Activated naive CD8-positive, alpha-beta T cell treated with anti-CD3 and anti-CD28 coated beads, Interleukin-2, amount 50 U/mL, for 24 hours (primary cell): ENCODE data around the gene CAPN1.
"Not testable (repeated sequence)": the region's sequence is repeated elsewhere in the genome, so short reads cannot be mapped to it uniquely, and the experiment has no call there.

Experiments used
- ATAC-seq: fragments of 150-1000 bp; cut with Tn5 transposase; one replicate; pipeline ENCODE4 v1.10.0; 2021
- DNase-seq: peaks from one replicate; pipeline ENCODE4 v3.0.0; 2021
- H3K27ac Mint-ChIP-seq: one replicate; pipeline ENCODE4 v1.8.0; 2021; ENCODE audit warnings: mild to moderate bottlenecking, mixed read lengths
- H3K27me3 Mint-ChIP-seq: one replicate; pipeline ENCODE4 v1.8.0; 2021; ENCODE audit warnings: mixed read lengths
- H3K36me3 Mint-ChIP-seq: one replicate; pipeline ENCODE4 v1.8.0; 2021; ENCODE audit warnings: low read depth, mixed read lengths
- H3K4me1 Mint-ChIP-seq: one replicate; pipeline ENCODE4 v1.8.0; 2021; ENCODE audit warnings: mixed read lengths
- H3K4me3 Mint-ChIP-seq: one replicate; pipeline ENCODE4 v1.8.0; 2021; ENCODE audit warnings: mild to moderate bottlenecking, moderate library complexity, mixed read lengths
- H3K9me3 Mint-ChIP-seq: one replicate; pipeline ENCODE4 v1.8.0; 2021; ENCODE audit warnings: mixed read lengths

Gene CAPN1

DNA sequence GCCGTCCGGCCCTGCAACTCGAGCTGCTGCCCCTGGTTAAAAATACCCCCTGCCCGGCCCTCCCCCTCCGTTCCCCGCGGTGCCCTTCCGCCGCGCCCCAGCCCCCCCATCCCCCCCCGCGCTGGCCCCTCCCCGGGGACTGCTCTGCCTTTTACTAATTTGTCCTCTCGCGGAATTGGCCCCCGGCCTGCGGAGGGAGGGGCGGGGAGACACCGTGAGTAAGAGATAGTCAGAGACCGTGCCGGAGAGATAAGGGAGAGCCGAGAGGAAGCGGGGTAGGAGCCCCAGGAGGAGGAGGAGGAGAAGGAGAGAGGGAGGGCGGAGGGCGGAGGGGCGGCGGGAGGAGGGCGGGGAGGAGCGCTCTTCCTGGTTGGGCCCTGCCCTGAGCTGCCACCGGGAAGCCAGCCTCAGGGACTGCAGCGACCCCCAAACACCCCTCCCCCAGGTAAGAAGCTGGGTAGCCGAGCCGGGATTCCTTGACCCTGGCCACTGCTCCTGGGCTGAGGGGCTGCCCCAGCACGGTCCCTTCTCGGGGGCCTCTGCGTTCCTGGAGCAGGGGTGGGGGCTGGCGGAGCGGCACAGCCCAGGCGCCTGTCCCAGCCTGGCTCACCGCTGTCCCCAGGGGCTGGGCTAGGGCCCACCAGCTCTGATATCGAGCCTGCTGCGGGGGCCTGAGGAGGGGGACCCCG lies at the start of gene CAPN1:
TSS of gene CAPN1 (plus strand) at position 360 of the 689 bp plus-strand sequence. CDS start 774 bp downstream, outside the sequence.
- peak; percentile 75 for DNase-seq
- Mint-ChIP-seq H3K36me3 (peaks cover 3% of the 10 kb centered on the region), H3K9me3 (no peaks in the 10 kb centered on the region), H3K27me3 (no peaks in the 10 kb centered on the region), H3K4me3 (peak within 1 kb of the TSS; percentile 85), H3K4me1 (peaks cover 13% of the 10 kb centered on the region), H3K27ac (peak within 1 kb of the TSS; percentile 78)
- ATAC-seq = peak; percentile 86

DNA sequence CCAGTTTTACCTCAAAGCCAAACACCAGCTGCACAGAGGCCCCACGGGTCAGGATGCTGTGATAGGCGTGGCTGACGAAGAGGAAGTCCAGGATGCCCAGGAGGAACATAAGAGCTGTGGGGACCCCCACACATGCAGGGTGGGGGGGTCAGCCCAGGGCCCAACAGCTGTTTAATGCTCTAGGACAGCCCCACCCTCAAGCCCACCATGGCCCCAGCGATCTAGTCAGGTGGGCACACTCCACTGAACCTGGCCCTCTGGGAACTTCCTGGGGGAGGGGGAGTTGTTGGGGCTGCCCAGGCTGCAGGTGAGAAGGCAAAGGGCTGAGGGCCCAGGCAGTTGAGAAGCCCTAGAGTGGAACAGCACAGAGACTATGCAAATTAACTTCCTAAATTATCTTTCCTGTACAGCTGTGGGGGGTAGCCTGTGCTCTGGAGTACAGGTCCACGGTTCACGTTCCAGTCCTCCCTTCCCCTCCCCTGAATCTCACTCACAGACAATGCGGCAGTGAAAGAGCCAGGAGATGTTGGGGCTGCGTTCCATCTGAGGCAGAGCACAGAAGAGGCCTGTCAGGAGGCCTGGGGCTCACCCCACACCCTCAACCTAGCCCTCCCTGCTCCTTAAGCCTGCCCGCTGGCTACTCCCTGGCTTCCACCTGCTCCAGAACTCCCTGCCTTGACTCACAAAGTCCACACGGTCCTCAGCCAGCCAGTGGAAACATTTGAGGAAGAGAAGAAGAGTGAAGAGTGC lies 49.3 kb upstream of the CAPN1 start:
- Mint-ChIP-seq H3K4me3 (peak overlapping the region; percentile 96), H3K9me3 (no peaks in the 10 kb centered on the region), H3K27ac (peak overlapping the region; percentile 99), H3K36me3 (peaks cover 15% of the 10 kb centered on the region), H3K4me1 (peaks cover 33% of the 10 kb centered on the region), H3K27me3 (no peaks in the 10 kb centered on the region)
- peak; percentile 10 for DNase-seq
- ATAC-seq = no peak

DNA sequence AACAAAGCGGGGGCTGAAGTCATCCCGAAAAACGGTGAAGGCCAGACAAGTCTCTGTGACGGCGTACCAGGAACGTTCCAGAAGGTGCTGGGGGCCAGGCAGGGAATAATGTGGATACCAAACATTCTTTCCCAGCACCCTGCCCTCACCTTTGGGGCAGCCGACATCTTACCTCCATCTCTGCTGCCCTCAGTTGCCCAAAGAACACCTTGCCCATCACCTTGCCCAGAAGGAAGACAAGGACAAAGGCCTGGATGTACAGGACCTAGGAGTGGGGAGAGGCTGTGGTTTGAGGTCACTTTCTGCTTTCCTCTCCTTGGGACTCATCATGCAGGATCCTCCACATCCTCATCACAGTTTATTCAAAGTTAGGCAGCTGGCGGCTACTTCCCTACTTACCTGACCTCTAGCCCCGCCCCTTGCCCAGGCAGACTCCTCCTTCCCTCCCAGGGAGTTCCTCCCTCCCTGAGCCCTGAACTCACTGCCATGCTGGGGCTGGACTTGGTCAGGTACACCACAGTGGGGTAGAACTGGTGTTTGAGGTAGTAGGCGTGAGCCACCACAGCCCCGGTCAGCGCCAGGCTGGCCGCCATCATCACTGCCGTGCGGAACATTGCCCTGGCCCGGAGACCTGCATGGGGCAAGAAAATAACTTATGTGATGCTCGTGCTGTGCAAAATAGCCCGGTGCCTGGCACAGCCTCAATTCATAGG lies 48.6 kb upstream of the CAPN1 start:
- Mint-ChIP-seq H3K9me3 (no peaks in the 10 kb centered on the region), H3K36me3 (peaks cover 14% of the 10 kb centered on the region), H3K4me1 (peaks cover 33% of the 10 kb centered on the region), H3K27me3 (no peaks in the 10 kb centered on the region), H3K27ac (peak overlapping the region; percentile 99), H3K4me3 (peak overlapping the region; percentile 96)
- DNase-seq = peak; percentile 73
- ATAC-seq = no peak

DNA sequence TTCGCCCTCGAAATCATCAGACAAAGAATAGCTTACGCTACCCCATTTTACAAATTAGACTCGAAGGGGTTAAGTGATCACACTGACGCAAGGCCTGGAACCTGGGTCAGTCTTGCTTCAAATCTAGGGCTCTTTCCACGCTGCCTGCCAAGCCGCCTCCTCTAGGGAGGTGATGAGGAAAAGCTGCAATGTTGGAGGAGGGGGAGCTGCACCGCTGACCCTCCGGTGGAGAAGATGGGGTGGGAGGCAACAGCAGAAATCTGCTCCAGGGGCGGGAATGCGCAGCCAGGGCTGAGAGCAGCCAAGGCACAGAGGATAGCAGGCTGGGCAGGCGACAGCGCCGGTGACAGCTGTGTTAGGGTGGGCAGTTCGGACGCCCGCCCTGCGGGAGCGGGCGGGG lies 48.0 kb upstream of the CAPN1 start:
- H3K27ac Mint-ChIP-seq = peak overlapping the region; percentile 99
- no peak for DNase-seq
- H3K36me3 Mint-ChIP-seq = peaks cover 14% of the 10 kb centered on the region
- H3K27me3 Mint-ChIP-seq = no peaks in the 10 kb centered on the region
- H3K4me3 Mint-ChIP-seq = peak overlapping the region; percentile 96
- H3K4me1 Mint-ChIP-seq = peaks cover 33% of the 10 kb centered on the region
- H3K9me3 Mint-ChIP-seq = no peaks in the 10 kb centered on the region
- ATAC-seq = no peak

DNA sequence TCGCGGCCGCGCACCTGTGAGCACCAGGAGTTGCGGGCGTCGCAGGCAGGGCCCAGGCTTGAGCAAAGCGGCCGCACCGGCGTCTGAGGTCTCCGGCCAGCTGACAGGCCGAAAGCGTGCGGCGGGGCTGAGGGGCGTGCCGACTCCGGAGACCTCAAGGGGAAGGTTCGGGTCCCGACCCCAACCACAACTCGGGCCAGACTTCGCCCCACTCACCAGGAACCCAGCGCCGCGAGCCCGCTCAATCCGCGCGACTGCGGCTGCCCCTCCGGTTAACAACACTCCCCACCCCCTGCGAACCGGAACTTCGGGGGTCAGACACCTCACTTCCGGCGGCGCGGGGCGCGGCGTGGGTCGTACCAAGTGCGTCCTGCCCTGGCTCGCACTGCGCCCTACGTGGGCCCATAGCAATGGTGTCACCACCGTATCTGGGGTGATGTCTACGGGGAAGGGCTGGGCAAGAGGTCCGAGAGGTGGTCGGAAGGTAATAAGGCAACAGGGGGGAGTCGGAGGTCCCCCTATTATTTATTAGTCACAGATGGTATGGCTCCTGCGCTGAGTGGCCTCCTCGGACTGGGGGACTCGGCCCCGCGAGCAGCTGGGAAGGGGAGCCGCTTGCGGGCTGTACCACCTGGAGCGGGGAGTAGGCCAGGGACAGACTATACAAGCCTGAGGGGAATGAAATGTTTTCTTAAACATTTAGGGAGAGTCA lies 47.3 kb upstream of the CAPN1 start, which contains the start of gene SYVN1:
TSS of gene SYVN1 (minus strand) at position 280 of the 712 bp plus-strand sequence. CDS start 918 bp downstream, outside the sequence.
- no peaks in the 10 kb centered on the region for H3K9me3 Mint-ChIP-seq
- peak within 1 kb of the TSS; percentile 96 for H3K4me3 Mint-ChIP-seq
- peak within 1 kb of the TSS; percentile 99 for H3K27ac Mint-ChIP-seq
- H3K36me3 Mint-ChIP-seq = peaks cover 12% of the 10 kb centered on the region
- DNase-seq = peak; percentile 93
- peak; percentile 84 for ATAC-seq
- H3K4me1 Mint-ChIP-seq = peaks cover 33% of the 10 kb centered on the region
- no peaks in the 10 kb centered on the region for H3K27me3 Mint-ChIP-seq

DNA sequence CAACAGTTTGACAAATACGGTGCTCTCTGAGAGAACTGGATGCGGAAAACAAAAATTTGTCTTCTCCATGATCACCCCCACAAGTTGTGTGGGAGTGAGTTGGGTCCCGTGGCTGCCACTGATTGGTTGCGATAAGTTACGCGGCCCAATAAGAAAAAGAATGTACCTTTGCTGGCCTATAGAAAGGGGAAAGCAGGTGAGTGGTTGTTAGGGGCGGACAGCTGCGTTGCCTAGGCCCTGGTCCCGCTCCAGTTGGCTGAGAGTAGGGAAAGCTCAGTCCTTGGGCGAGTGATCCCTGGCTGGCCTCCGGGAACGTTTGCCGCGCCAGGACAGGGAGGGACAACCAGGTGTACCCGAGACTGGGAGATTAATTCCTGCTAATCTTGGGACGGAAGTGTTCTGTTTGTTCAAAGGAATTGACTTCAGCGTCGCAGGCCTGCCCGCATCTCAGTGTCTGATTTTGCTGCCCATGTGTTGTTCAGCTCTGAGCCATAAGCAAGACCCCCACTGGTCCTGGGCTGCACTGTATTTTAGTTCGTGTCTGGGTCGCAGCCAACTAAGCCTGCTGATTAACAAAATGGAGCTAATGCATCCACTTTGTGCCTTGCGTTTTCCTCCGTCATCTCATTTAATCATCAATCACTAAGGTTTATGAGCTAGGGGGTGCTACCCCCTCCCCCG lies 46.6 kb upstream of the CAPN1 start:
- Mint-ChIP-seq H3K36me3 (peaks cover 12% of the 10 kb centered on the region), H3K4me3 (peak overlapping the region; percentile 96), H3K4me1 (peaks cover 33% of the 10 kb centered on the region), H3K9me3 (no peaks in the 10 kb centered on the region), H3K27me3 (no peaks in the 10 kb centered on the region), H3K27ac (peak overlapping the region; percentile 99)
- ATAC-seq = peak; percentile 89
- peak; percentile 75 for DNase-seq

DNA sequence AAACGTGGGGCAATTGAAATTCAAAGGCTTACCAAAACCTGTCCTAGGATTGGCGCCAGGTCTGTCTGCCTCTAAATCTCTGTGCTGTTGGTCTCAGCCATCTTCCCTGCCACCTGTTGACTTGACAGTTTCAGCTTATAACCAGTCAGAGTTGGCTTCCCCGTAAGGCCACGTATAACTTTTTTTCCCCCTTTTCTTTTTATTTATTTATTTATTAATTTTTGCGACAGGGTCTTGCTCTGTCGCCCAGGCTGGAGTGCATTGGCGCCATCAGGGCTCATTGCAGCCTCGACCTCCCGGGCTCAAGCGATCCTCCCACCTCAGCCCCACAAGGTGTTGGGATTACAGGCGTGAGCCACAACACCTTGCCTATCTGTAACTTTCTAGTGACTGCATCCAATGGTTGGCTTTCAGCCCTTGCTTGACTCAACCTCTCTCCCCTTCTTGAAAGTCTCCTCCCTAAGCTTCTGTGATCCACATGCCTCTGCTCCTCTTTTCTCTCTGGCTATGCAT lies 46.0 kb upstream of the CAPN1 start:
- H3K27me3 Mint-ChIP-seq = no peaks in the 10 kb centered on the region
- peaks cover 12% of the 10 kb centered on the region for H3K36me3 Mint-ChIP-seq
- H3K27ac Mint-ChIP-seq = peak overlapping the region; percentile 99
- H3K9me3 Mint-ChIP-seq = no peaks in the 10 kb centered on the region
- H3K4me3 Mint-ChIP-seq = peak overlapping the region; percentile 96
- DNase-seq (no peak), ATAC-seq (no peak)
- H3K4me1 Mint-ChIP-seq = peaks cover 33% of the 10 kb centered on the region

DNA sequence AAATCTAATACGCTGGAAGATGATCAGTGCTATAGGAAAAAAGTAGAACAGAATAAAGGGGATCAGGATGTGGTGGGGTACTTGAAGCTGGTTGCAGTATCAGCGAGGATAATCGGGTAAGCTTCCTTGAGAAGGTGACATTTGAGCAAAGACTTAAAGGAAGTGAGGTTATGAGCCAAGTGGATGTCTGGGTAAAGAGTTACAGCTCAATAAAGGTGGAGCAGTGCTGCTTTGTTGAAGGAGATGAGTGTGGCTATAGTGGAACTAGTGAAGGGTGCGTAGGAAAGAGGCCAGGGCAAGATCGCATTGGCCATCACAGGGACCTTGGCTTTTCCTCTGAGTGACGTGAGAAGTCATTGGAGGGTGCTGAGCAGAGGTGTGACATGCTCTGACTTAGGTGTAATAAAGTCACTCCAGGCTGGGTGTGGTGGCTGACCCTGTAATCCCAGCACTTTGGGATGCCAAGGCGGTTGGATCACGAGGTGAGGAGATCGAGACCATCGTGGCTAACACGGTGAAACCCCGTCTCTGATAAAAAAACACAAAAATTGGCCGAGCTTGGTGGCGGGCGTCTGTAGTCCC lies 45.1 kb upstream of the CAPN1 start:
- Mint-ChIP-seq H3K9me3 (no peaks in the 10 kb centered on the region), H3K4me1 (peaks cover 29% of the 10 kb centered on the region), H3K27me3 (no peaks in the 10 kb centered on the region), H3K4me3 (peak overlapping the region; percentile 96), H3K36me3 (peaks cover 7% of the 10 kb centered on the region), H3K27ac (peak overlapping the region; percentile 81)
- ATAC-seq (no peak), DNase-seq (no peak)

DNA sequence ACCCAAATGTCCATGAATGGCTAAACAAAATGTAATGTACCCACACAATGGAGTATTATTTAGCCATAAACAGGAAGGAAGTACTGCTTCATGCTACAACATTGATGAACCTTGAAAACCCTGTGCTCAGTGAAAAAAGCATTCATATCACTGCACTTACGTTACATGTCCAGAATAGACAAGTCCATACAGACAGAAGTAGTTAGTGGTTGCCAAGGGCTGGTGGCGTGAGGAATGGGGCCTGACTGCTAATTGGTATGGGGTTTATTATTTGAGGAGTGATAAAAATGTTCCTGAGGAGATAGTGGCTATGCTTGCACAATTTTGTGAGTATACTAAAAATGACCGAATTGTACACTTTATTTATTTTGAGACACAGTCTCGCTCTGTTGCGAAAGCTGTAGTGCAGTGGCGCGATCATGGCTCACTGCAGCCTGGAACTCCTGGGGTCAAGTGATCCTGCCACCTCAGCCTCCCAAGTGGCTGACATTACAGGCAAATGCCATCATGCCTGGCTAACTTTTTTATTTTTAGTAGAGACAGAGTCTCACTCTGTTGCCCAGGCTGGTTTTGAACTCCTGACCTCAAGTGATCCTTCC lies 39.7 kb upstream of the CAPN1 start:
- H3K9me3 Mint-ChIP-seq = no peaks in the 10 kb centered on the region
- no peak overlapping the region for H3K4me3 Mint-ChIP-seq
- ATAC-seq (no peak), DNase-seq (no peak)
- H3K27me3 Mint-ChIP-seq = peaks cover 2% of the 10 kb centered on the region
- no peaks in the 10 kb centered on the region for H3K36me3 Mint-ChIP-seq
- no peak overlapping the region for H3K27ac Mint-ChIP-seq
- peaks cover 5% of the 10 kb centered on the region for H3K4me1 Mint-ChIP-seq

DNA sequence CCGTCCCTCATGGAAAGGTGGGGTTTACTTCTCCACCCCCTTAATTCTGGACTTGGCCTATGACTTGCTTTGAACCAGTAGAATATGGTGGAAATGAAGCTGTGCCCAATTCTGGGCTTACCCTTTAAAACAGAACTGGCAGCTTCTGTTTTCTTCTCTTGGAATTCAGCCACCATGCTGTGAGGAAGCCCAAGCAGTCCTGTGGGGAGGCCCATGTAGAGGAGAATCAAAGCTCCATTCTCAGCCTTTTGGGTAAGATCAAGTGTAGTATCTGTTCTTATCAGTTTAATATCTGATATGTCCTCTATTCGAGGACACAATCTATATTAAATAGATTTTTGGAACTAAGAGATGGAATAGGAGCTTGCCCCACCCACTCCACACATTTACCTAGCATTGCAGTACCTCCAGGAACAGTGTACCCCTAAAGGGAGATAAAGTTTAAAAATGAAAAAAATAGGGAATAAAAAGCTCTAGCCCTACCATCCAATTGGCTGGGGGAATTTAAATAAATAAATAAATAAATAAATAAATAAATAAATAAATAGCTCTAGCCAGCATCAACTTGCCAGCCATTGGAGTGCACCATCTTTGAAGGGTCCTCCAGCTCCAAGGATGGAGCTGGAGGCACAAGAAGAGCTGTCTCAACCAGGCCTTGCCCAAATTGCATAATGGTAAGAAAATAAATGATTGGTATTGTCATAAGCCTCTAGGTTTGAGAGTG lies 34.2 kb upstream of the CAPN1 start:
- ATAC-seq (no peak), DNase-seq (no peak)
- Mint-ChIP-seq H3K27me3 (peaks cover 6% of the 10 kb centered on the region), H3K4me3 (no peak overlapping the region), H3K4me1 (peaks cover 16% of the 10 kb centered on the region), H3K36me3 (no peaks in the 10 kb centered on the region), H3K9me3 (no peaks in the 10 kb centered on the region), H3K27ac (no peak overlapping the region)

DNA sequence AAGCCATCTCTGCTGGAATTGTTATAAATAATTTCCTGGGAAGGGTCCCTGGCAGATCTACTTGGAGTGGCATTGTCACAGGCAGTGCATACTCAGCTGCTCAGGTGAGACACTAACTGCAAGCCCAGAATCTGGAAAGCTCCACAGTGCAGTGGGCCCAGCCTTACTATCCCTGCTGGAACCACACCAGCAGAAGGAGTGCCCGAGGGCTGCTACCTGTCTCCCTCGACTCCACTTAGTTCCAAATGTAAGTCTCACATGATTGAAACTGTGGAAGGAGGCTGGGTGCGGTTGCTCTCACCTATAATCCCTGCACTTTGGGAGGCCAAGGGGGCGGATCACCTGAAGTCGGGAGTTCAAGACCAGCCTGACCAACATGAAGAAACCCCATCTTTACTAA lies 33.1 kb upstream of the CAPN1 start:
- Mint-ChIP-seq H3K9me3 (no peaks in the 10 kb centered on the region), H3K27ac (no peak overlapping the region), H3K4me1 (peaks cover 16% of the 10 kb centered on the region), H3K36me3 (no peaks in the 10 kb centered on the region), H3K4me3 (no peak overlapping the region), H3K27me3 (peaks cover 8% of the 10 kb centered on the region)
- DNase-seq (no peak), ATAC-seq (no peak)

DNA sequence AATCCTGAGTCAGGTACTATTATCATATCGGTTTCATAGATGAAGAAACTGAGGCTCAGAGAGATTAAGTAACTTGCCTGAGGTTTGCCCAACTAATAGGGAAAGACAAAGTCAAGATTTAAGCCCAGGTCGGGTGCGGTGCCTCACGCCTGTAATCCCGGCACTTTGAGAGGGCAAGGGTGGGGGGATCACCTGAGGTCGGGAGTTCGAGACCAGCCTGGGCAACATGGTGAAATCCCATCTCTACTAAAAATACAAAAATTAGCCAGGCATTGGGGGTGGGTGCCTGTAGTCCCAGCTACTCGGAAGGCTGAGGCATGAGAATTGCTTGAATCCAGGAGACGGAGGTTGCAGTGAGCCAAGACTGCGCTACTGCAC lies 31.6 kb upstream of the CAPN1 start:
- H3K4me1 Mint-ChIP-seq = peaks cover 16% of the 10 kb centered on the region
- H3K27me3 Mint-ChIP-seq, H3K9me3 Mint-ChIP-seq, H3K27ac Mint-ChIP-seq, H3K4me3 Mint-ChIP-seq, ATAC-seq, H3K36me3 Mint-ChIP-seq, DNase-seq: not testable (repeated sequence)
